NCI-H1105 (cell line): ENCODE measurements around the gene TENT4A.
A peak's percentile ranks its signal among the peaks of the same experiment; 100 is the strongest.

ENCODE experiments used
- DNase-seq: peaks from one replicate; lab custom pipeline; 2025; lab: John Stamatoyannopoulos, UW

Gene TENT4A

DNA sequence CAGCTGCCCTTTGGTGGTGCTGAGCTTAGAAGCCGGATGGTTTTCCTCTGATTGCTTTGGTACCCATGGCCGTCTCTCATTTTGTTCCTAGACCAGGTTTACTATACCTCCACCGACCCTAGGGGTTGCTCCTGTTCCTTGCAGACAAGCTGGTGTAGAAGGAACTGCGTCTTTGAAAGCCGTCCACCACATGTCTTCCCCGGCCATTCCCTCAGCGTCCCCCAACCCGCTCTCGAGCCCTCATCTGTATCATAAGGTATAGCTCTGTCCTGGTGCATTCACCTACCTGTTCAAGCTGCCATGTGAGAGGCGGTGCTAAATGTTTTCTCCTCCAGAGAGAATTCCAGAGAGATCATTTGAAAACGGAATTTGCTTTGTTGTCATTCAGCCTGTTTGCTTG lies 39.5 kb downstream of the TENT4A start:
- no peak for DNase-seq

- DNase-seq, result no peak
Measured at GRCh38 chr5:6753851-6754250, 40.6 kb downstream of the TENT4A start.

DNA sequence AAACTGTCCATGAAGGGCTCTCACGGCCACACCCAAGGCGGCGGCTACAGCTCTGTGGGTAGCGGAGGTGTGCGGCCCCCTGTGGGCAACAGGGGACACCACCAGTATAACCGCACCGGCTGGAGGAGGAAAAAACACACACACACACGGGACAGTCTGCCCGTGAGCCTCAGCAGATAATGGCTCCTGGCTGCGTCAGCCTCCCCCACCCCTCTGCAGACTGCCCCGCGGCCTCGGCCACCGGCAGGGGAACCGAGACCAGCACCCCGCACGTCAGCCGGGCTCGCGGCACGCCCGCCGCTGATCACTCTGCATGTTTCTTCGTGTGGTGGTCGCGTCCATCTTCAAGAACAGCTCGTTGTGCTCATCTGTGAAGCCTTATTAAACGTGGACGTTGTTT lies 41.5 kb downstream of the TENT4A start:
- no peak for DNase-seq

- DNase-seq, result no peak
Measured at GRCh38 chr5:6755519-6755918, 42.3 kb downstream of the TENT4A start.

DNA sequence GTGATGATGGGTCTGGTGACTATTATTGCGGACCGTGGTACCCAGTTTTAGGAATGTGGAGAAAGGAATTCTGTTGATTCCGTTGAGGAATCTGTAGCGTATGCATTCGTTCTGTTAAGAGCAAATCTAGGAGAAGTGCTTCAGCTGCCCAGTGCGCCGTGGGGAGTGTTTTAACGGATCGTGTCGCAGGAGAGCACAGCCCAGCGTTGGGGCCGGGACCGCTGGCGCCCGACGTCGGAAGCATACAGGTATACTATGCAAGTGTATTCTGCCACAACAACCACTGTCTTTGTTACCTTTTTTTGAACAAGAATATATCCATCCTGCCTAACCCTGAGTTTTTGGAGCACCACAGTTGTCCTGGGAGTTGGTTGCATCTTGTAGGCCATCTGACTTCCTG lies 42.7 kb downstream of the TENT4A start:
- DNase-seq, result no peak

GRCh38 chr5:6757414-6757969 lies 44.3 kb downstream of the TENT4A start:
- DNase-seq, result no peak

- no peak for DNase-seq
Measured at GRCh38 chr5:6758236-6758635, 45.0 kb downstream of the TENT4A start.

DNA sequence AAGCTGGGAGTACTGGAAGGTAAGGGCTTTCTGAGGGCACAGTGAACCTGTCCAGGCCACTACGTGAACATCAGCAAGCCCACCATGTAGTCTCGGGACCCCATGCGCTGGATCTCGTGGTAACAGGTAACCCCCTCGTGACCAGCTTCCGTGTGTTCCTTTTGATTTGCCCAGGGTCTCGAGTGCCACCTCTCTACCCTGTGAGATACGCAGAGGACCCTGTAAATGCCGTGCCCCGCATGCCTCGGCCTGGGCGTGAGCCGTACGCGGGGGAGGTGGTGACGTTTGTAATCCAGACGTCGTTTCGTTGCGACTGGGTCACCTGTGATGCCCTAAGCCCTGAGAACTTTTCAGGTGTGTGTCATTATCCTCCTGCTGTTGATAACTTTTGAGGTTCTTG lies 45.5 kb downstream of the TENT4A start:
- no peak for DNase-seq

- DNase-seq, result no peak
Measured at GRCh38 chr5:6759401-6759800, 46.2 kb downstream of the TENT4A start.

GRCh38 chr5:6759983-6760382 lies 46.8 kb downstream of the TENT4A start:
- no peak for DNase-seq

DNA sequence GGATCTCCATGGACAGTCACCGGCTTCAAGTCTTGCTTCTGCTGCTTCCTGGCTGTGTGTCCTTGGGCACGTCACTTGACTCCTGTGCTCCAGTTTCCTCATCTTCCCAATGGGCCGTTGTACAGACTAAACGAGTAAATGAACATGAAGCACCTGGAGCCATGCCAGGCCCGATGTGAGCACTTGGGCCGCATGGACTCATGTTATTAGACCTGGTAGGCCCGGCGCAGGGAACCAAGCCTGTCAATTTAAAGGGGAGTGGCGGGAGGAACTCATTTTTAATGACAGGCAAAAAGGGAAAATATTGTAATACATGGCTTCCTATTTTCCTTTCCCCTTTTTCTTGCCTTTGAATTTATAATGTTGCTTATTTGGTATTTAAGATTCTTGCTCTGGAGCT lies 47.5 kb downstream of the TENT4A start:
- peak; percentile 18 for DNase-seq

DNA sequence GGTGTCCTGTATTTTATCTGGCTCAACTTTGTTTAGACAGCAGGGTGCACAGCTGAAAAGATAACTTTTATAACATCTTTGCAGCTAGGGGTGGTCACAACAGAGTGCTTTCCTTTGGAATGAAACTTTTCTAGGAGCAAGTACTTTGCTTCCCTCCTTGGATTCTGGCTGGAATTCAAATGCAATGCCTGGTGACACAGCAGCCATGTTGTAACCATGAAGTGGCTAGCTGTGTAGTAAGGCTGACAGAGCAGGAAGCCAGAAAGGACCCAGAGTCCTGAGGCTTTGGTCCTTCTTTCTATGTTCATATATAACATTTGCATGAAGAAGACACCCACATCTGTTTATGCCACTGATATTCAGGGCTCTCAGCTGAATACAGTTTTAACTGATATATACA lies 48.1 kb downstream of the TENT4A start:
- no peak for DNase-seq

- DNase-seq, result no peak
Measured at GRCh38 chr5:6762116-6762515, 48.9 kb downstream of the TENT4A start.

DNA sequence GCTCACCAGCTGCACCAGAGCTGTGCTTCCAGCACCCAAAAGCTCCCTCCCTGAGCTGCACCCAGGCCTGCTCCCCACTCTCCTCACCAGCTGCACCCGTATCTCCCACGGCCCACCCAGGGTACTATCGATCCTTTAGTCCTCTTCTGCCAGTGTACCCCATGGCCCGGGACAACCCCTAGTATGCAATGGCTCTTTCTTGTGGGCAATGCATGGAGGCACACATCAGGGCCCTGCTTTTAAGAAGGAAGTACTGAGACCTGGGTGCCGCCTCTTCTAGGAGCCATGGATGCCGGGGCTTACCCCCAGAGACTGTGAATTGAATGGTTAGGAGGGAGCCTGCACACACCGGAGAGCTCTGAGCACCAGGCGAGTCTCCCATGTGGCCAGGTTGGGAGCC lies 49.5 kb downstream of the TENT4A start:
- no peak for DNase-seq

DNA sequence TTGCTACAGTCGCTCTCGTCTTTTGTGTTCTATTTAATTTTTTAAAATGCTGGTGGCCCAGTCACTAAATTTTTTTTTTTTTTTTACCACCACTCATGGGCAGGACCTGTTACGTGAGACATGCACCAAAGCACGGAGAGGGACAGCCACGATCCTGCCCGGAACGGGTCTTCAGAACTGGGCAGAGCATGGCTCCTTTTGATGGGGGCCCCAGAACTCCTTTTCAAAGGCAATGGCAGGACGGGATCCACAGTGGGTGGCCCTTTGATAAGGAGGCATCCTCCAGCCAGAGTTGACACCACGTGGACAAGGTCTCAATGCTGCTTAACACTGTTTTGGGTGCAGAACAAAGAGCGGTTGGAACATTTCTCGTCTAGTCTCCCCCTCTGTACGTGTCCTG lies 50.0 kb downstream of the TENT4A start:
- no peak for DNase-seq

GRCh38 chr5:6765612-6766525 lies 52.6 kb downstream of the TENT4A start:
- DNase-seq, result peak; percentile 80

- peak; percentile 97 for DNase-seq
Measured at GRCh38 chr5:6766604-6767093, 53.4 kb downstream of the TENT4A start.

- no peak for DNase-seq
Measured at GRCh38 chr5:6767481-6768063, 54.3 kb downstream of the TENT4A start.

GRCh38 chr5:6768590-6769230 lies 55.5 kb downstream of the TENT4A start:
- no peak for DNase-seq

- DNase-seq, result no peak
Measured at GRCh38 chr5:6770826-6771607, 57.8 kb downstream of the TENT4A start.

DNA sequence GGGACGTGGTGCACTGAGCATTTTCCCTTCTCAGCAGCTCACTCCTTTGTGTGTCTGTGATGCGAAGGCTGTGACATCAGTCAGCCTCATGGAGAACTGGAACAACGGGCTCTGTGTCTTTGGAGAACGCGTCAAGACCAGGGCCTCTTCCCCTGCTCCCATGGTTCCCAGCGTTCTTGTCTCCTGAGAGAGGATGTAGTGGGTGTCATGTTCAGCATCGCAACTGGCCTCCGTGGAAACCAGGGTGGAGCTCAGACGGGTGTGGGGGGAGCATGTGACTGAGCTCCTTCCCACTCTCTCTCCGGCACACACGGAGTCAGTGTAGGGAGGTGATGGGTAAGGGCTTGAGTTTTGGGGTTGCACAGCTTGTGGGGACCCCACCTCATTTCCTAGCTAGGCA lies 59.7 kb downstream of the TENT4A start:
- DNase-seq, result peak; percentile 38
